ENCODE results near the gene ROBO2.

ROBO2 gene

DNA sequence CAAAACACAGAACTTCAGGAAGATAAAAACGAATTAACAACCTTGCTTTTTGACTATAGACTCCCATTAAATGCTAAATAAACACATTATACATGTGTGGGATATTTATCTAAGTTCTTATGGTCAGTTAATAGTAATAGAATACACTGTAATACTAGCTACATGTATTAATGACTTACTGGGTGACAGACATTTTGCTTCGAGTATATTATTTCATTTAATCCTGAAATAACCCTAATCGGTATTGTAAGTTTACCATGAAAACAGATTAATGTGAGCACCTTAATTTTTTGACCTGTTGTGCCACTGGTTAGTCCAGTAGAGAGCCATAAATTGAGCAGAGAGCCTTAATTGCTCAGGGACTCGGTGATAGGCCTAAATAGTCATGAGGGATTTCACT is 151.1 kb downstream of the ROBO2 start:
- no peak for DNase-seq

DNA sequence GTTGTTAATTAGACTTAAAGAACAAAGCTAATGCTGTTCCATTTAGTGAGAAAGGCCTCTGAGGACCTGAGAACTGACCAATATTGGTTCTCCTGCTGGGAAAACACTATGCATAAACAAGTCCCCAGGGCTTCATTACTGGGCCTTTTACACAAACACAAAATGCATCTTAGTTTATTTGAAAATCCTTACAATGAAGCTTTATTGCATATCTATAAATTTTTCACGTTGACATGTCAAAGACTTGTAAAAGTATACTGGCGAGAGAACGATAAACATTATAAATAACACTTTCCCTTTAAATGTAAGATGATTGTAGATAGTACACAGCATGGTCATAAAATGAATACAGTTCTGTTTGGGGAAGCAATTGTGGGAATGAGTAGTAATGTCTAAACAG is 151.7 kb downstream of the ROBO2 start:
- no peak for DNase-seq

DNA sequence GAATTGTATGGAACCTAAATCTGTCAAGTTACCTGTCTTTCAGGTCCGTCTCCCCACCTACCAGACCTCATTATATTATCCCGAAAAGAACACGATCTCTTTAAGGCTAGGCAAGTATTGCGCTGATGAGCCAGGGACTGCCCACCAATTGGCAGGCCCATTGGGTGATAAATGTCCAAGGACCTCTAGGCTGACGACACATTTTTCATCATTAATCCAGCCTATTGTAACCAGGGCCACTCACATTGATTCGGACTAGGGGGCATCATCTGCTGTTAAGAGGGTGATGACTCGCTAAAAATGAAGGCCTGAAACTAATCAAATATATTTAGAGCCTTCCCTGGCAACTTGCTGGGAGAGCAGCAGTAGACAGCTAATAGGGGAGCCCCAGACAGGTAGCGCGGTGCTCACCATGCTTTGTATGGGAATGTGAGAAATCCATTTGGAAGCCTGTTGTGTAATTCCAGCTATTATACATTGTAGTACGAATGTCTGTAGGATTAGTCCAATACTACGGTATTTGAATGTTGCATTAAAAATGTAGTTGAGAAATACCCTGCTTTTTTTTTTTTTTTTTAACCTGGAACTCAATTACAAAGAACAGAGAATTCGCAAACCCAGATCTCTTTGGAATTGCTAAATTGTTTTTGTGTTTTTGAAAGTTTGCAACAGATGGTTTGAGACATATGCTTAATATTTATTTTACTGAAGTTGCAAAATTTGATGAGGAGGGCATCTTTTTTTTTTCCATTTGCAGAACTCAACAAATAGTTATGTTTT is 156.1 kb downstream of the ROBO2 start:
- no peak for DNase-seq

DNA sequence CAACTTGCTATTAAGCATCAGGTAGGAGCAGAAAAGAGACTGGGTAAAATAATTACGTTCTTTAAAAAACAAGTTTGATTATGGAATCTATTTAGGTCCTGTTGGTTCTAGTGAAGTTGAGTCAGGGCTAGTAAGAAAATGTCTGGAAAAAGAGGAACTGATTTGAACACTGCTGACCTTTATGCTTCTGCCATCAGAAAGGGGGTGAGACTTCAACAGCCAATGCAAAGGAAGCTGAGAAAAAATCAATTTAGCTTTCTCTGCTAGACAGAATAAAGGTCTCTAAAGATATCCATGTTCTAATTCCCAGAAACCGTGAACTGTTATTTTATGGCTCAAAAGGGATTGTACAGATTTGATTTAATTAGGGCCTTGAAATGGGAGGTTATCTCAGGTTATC is 157.5 kb downstream of the ROBO2 start:
- no peak for DNase-seq

DNA sequence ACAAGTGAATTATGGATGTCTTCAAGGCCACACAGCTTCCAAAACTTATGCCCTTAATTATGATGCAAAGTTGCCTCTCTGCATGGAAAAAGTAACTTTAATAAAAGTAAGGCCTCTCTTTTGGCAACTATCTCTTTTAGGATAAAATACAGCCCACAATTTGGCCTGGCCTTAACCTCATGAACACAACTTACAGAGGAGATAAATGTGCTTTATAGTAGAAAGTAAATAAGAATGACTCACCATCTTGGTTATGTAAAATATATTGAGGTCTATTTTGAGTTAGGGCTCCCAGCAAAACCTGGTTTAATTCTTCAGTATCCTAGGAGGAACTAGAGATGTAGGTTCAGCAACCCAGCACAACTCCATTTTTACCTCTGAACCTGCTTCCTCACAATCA is 164.0 kb downstream of the ROBO2 start:
- DNase-seq = no peak

DNA sequence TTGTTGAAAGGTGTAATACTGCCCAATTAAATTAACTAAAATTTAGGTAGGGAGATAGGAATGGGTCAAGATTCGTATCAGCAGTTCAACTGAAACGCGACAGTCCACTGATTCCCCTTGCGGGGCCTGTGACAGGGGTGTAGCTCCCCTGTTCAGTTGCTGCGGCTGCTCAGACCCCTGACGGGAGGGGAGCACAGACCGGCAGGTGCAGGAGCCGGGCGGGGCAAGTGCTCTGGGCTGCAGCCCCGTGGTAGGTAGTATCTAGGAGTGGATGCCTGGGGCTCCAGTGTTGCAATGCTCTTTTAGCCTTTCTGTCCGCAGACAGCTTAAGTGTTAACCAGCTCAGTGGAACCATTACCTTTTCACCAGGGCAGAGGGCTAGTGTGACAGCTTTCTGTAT is 164.9 kb downstream of the ROBO2 start:
- no peak for DNase-seq

DNA sequence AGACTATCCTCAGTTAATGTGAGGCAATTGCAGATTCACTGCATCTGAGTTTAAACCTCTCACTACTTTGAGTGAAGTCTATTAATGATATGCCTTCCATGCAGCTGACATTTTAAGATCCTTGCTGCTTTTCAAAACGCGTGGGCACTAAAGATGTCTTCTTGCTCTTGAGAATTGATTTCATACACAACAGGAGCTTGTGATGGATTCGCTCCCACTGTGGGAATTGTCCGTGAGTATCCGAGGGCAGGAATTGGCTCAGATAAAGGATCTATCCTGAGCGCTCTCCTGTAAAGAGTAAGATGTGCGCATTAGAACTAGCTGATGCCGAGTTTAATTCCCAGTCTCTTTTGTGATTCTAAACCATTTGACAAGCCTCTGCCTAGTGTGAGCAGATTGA is 167.9 kb downstream of the ROBO2 start:
- no peak for DNase-seq

DNA sequence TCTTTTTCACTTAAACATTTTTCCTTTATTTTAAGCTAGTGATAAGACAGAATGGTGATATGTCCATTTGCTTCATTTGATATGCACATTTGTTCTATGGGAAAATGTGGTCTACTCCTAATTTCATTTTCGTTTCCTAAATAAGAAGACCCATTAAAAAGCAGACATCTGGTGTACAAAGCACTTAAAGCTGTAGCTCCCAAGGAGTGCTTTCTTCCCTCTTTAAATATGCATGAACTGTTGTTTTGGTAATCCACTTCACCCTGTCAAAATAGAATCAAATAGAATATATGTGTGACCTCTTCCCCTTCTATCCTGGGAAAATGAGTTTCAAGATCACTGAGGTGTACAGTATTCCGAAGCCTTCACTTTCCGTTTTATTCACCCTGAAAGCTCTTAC is 182.8 kb downstream of the ROBO2 start:
- DNase-seq = no peak

DNA sequence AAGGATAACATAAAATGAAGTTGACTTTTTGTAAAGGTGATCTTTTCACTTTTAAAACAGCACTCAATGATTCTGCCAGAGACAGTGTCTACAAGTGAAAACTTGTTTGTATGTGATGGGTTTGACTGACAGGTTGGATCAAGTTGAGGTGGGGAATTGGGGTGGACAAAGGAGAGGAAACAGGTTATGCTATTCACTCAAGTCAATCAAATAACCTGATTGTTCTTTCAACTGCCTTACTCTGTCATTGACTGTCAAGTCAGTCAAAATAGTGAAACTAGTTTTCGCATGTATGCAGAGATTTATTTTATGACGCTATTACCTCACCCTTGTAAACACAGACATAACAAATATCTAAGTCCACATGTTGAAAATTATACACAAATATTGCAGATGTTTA is 187.7 kb downstream of the ROBO2 start:
- DNase-seq = no peak

DNA sequence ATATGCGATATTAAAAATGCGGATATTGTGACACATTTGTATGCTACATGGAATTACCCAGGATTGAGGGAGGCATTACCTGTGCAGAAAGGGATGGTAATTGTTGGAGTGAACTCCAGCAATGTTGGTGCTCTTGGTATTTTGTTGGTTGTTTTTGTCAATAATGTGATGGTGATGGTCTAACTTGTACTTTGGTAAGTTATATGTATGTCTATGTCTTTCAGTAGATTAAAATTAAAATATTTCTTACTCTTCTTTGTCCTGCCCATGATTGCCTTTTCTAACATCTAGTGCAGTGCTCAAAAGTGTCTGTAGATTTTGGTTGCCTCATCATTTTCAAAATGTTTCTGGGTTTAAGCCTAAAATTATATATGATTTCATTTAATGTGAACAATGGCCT is 192.7 kb downstream of the ROBO2 start:
- DNase-seq = no peak

DNA sequence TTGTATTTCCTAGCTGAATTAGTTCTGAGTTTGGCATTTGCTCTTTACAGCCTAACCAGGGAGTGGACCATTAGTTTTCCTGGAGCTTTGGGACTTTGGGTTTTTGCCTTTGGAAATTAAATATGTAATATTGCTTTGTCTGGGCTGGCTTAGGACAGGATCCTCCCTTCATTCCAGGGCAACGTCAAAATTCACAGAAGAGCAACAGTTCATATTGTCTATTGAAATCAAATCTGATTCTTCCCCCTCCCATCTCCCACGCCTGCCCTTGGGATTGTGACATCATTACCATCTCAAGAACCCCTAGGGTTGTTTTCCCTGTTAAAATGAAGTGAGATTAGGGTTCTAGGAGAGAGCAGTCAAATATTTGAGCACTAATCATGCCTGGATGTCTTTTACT is 194.1 kb downstream of the ROBO2 start:
- DNase-seq = no peak

DNA sequence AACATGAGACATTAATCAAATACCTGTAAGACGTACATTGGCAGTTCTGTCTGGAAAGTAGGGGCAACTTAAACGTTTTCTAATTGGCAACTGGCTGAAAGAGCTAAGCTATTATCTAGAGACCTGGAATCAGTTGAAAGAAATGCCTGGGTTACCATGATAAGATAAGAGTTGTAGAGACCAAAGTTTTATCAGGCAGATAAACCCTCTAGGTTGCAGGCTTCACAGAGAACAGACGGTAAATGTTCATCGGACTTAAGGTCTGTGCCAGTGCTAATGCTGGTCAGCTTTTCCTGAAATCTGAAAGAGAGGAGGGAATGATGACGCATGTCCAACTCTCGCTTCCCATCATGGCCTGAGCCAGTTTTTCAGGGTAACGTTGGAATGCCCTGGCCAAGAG is 196.2 kb downstream of the ROBO2 start:
- no peak for DNase-seq

DNA sequence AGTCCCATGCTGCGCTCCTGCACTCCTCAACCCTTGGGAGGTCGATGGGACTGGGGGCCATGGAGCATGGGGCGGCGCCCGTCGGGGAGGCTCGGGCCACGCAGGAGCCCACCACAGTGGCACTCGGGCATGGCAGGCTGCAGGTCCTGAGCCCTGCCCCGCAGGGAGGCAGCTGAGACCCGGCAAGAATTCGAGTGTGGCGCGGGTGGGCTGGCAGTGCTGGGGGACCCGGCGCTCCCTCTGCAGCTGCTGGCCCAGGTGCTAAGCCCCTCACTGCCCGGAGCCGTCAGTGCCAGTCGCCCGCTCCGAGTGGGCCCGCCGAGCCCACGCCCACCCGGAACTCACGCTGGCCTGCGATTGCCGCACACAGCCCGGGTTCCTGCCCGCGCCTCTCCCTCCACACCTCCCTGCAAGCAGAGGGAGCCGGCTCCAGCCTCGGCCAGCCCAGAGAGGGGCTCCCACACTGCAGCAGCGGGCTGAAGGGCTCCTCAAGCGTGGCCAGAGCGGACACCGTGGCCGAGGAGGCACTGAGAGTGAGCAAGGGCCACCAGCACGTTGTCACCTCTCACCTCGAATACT is 200.3 kb downstream of the ROBO2 start:
- no peak for DNase-seq

DNA sequence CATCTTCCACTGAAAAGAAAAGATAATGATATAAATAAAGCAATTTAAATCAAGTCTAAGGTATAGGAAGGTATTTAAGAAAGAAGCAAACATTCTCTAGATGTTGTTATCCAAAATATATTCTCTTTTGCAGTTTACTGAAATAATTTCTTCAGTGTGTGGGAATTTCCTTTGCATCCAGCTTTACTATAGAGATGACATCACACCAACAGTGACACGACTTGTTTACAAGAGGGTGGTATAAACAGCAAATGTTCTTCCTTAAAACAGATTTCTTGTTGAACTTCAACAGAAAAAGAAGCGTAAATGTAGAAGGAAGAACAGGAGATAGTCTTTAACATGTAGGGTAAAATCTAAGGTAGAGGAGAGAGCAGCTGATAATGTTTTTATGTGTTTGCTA is 202.5 kb downstream of the ROBO2 start:
- DNase-seq = no peak

DNA sequence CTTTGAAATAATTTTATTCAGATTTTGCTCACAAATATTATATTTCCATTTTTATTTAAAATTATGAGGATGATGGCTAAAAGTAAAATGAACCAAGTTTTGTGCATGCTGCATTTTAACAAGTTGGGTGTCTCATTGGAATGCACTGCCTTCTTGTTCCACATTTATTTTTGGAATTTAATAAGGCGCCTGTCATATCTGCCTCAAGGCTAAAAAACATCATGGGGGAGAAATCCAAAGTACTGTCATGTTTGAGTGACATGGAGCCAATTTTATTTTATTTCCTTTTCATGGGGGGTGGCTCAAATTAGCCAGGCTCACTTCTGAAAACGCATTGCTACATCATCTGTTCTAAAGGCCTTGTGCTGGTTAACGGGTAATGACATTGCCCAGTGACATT is 205.1 kb downstream of the ROBO2 start:
- no peak for DNase-seq

DNA sequence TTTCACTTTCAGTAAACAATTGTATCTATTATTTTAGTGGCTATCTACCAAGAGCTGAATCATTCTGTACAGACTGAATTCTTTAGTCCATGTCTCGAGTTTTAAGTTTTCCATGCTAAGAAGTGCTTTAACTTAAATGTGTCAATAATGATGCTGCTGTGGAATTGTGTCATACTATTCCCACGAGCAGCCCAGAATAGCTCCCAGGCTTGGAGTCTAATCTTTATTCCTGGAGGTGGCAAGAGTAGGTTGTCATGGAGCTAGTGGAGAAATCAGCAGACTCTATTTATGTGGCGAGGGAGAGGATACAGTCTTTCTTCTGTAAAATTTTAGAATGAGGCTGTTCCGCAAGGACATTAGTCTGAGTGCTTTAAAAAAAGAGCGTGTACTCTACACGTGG is 207.2 kb downstream of the ROBO2 start:
- DNase-seq = no peak

DNA sequence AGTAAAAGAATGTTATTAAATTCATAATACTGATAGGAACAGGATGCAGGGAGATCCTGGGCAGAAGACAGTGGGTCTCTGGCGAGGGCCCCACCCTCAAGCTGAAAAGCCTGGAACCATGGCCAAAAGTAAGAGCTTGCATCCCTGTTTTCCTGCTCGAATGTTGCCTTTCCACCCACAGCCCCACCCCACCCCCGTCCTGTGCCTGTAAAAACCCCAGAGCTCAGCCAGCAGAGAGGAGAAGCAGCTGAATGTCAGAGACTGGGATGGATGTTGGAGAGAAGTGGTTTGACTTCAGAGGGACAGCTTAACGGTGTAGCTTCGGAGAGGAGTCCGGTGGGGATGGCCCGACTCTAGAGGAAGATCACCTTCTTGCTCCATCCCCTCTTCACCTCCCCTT is 207.9 kb downstream of the ROBO2 start:
- DNase-seq = no peak

DNA sequence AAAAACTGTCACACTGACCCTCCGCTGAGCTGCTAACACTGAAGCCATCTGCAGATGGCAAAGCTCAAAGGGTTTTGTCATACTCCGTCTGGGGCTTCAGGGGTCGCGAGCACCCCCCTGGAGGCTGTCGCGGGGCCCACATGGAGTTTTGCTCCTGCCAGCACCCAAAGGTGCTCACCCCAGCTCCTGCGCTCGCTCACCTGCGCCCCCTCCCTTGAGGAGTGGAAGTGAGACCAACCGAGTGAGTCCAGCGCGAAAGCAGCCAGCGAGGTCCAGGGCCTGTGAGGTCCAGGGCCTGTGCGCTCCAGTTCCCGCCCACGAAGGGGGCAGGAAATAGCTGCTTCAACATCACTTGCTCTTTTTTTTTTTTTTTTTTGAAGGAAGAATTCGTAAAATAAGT is 208.5 kb downstream of the ROBO2 start:
- DNase-seq = no peak

DNA sequence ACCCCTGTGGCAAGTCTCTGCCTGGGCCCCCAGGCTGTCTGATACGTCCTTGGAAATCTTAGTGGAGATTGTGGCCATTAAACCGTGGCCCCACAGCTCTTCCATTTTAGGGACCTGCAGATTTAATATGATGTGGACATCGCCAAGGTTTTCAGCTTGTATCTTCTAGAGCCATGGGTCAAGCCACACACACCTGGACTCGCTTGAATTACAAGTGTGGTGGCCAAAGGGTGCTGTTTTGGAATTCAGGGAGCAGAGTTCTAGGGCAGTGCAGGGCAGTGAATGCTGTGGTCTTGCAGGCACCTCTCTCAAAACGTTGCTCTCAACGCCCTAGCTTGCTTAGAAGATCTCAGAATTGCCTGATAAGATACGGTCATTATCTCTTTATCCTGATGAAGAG is 211.2 kb downstream of the ROBO2 start:
- DNase-seq = no peak

DNA sequence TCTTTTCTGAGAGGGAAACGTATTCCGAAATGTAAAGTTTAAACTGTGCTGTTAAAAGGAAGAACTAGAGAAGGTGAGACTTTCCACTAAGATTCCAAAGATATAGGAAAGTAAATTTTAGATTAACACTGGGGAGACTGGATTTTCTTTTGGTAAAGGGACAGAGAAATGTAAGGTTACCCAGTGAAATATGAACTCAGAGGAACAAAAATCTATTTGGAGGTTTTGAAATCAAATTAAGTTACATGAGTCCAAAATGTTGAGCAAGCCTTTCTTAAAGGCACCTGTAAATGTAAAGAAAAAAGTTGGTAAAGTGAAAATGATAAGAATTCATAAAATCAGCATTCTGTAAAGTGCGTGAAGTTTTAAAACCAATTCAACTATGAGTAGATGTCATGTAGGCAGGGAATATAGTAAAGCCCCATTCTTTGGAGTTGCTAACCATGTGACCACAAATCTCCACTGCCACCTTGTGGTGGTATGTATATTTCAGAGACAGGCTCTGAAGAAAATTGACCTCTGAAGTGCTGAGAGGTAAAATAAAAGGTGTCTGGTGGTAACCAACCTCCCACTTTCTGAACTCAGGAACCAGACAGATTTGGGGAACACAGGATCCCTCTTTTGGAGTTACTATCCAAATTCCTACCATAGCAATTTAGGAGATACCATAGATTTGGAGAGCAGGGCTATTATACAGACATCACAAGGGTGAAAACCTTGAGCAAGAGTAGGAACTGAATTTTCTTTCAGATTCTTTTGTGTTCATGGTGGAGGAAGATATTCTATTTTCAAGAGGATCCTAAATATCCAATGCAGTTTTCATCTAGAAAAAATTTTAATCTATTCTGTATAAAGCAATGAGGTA is 215.3 kb downstream of the ROBO2 start:
- peak; percentile 63 for DNase-seq

DNA sequence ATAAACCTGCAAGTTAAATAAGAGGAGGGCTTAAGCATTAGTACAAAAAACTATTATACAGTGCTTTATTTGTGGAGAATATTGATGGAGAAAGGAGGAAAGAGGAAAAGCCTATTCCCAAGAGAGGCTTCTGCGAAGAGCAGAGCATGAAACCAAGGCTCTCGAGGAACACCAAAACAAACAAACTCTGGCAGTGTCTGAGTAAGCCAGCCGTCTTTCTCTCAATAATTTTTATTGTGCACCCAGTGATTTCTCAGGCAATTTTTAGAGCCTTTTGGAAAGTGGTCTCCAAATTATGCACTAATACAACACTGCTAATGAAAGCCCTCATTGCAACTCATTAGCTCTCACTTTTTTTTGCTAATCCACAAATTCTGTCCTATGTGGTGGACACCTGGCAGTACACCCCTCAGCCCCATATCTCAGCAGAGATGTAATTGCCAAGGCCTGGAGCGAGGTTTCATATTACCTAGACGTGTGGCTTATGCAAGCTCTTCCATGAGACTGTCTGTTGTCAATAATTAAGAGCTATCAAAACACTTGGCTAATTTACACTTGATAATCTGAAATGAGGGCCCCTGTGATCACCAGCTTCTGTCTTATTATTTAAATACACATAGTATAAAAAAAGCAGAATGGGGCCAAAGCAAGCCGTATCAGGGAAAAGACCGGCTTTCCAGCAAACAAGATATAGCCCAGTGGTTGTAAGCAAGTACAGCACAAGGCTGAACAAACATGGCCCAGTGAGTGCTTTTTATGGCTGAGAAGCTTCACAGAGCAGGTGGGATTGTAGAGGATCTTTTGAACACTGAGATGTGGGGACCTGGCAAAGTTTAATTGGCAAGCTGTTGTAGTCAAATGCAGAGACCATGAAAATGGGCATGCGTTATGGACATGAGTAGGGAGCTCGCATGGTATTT is 216.9 kb downstream of the ROBO2 start:
- peak; percentile 95 for DNase-seq

DNA sequence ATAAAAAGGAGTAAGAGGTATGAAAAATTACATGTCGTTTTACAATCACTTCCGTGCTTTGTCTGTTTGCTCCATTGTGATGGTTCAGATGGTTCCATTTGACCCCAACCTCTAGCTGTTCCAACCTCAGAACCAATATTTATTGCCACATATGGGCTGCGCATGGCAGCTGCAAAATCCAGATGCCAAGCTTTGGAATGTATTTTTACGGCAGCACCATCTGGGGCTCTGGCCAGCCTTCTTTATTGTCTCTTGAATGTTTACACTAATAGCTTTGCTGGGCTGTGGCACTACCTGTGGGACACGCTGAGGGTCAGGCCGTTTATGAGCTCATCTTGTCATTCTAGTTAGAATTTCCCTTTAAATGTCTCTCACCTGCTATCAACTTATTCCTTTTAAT is 219.8 kb downstream of the ROBO2 start:
- no peak for DNase-seq

DNA sequence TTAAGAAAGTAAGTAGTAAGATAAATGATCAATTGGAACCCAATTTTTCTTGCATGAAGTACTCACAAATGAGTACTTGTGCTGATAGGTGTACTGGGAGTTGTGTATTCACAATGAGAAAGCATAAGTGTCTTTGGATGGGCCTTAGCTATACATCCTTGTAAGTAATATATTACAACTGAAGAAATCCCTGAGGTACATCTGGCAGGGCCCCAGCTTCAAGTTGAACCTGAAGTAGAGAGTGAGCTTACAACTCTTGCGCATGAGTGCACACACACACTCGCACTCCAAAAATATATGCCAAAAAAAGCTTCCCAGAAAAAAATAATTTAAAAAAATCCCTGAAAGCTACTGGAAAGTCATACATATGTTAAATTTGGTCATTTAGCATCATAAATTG is 222.5 kb downstream of the ROBO2 start:
- no peak for DNase-seq

Data from NCI-H1105 treated with DMSO at 0.1 percent for 48 hours (cell line).